Measurements from ENCODE around the gene CDC42SE2. TPM values are rescaled to one million over a fixed set of nuclear protein-coding genes. Genes with fewer than 3 reads are reported as not detected.
"Not testable (repeated sequence)": the region's sequence is repeated elsewhere in the genome, so short reads cannot be mapped to it uniquely, and the experiment has no call there.

The CDC42SE2 gene
- total RNA-seq, 4 donors from 2014 or later: 30.1 to 59.3 (median 35.7) TPM

DNA sequence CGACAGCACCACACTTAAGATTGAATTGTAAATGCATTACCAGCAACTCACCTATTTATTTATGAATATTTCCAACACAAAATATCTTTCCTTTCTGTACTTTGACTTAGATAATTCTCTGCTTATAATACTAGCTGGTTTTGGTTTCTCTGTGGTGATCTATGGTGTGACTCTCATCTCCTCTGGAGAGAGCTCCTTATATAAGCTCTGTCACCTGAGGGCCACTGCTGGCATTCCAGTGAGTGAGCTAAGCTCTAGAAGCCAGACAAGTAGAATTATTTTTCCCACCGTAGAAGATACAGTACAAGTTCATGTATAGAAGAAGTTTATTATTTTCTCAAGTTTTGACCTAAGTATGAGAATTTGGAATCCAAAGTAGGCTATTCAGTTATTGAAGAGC, 111.5 kb downstream of the CDC42SE2 start:
- ATAC-seq (ENCODE audit: low FRiP score): no peak
- DNase-seq (ENCODE audit: low spot score): no peak
- TF ChIP-seq, protein P1, sequence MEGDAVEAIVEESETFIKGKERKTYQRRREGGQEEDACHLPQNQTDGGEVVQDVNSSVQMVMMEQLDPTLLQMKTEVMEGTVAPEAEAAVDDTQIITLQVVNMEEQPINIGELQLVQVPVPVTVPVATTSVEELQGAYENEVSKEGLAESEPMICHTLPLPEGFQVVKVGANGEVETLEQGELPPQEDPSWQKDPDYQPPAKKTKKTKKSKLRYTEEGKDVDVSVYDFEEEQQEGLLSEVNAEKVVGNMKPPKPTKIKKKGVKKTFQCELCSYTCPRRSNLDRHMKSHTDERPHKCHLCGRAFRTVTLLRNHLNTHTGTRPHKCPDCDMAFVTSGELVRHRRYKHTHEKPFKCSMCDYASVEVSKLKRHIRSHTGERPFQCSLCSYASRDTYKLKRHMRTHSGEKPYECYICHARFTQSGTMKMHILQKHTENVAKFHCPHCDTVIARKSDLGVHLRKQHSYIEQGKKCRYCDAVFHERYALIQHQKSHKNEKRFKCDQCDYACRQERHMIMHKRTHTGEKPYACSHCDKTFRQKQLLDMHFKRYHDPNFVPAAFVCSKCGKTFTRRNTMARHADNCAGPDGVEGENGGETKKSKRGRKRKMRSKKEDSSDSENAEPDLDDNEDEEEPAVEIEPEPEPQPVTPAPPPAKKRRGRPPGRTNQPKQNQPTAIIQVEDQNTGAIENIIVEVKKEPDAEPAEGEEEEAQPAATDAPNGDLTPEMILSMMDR (IDR thresholded peaks at IDR 0.05): no peak

DNA sequence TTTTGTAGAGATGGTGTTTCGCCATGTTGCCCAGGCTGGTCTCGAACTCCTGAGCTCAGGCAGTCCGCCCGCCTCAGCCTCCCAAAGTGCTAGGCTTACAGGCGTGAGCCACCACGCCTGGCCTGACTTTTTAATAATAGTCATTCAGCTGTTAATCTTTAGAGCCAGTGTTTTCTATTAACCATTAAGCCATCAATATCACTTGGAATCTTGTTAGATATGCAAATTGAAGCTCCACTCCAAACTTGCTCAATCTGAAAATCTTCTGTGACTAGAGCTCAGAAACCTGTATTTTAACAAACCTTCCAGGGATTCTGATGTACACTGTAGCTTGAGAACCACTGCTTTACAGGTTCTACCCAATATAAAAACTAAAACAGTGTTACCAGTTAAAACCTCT, 113.5 kb downstream of the CDC42SE2 start:
- ATAC-seq (ENCODE audit: low FRiP score) (no peak), DNase-seq (ENCODE audit: low spot score) (no peak)
- TF ChIP-seq, protein P1 (IDR thresholded peaks at IDR 0.05): no peak

DNA sequence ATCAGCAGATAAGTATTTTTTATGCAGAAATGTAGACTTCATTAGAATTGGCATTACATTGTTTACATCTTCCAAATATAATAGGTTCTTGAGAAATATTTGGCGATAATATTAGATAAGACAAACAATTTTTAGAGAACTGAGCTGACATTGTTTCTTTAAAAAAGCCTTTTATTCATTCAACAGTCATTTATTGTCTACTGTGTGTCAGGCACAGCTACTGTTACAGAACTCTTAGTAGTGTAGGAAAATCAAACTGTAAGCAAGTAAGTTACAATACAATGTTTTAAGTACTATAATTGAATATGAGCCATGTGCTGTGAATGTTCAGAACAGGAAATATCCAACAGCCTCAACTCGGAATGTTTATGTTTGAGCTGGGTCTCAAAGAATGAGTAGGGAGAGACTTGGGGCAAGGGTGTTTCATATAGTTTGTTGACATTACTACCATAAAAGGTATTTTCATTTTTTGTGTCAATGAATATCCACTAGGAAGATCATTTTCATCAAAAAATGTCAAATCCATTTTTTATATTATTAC, 114.0 kb downstream of the CDC42SE2 start:
- TF ChIP-seq, protein P1 (IDR thresholded peaks at IDR 0.05): no peak
- DNase-seq (ENCODE audit: low spot score) (no peak), ATAC-seq (ENCODE audit: low FRiP score) (no peak)

DNA sequence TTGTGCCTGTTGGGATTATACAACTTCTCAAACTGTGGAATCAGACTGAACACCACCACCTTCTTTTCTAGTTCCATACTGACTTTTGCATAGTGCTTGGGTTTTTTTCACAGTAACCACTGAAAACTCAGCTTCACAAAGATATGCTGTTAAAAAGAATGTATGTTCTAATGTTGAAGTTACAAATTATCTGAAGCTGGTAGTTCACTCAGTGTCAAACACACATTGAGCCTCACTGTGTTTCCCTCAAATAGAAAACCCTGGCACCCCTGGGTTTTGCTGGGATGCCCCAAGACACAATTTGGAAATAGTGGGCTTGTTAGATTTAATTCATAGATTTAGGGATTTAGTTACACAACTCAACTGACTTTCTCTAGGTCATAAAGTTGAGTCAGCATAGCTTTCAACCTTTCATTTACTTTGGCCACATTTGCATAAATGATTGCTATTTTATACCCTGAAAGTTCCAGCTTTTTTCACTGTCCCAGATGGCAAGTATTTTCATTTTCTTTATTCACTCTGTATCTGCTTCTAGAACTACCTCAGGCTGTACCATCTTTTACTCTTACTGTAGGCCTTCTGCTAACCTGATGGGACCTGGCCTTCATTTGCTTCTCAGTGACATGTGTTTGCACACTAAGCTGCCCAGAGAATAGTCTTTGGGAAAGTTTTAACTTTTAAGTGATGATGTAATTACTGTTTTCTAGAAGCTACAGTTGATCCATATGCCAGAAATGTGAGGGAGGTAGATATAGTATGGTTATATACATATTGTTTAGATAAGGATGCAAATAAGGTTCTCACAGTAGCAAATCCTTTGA, 115.1 kb downstream of the CDC42SE2 start:
- no peak for DNase-seq (ENCODE audit: low spot score)
- no peak for ATAC-seq (ENCODE audit: low FRiP score)
- TF ChIP-seq, protein P1 (IDR thresholded peaks at IDR 0.05): no peak

DNA sequence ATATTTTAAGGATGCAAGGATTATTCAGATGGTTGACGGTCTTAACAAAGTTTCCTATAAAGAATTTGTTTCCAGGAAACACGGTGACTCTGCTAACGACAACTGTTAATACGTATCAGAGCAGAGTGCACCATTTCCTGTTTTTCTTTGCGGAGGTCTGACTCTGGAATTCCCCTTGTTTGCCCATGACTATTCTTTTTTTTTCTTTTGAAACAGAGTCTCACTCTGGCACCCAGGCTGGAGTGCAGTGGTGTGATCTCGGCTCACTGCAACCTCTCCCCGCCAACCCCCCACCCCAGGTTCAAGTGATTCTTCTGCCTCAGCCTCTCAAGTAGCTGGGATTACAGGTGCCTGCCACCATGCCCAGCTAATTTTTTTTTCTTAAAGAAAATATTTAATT, 115.9 kb downstream of the CDC42SE2 start:
- DNase-seq (ENCODE audit: low spot score): no peak
- peak; percentile 33 for ATAC-seq (ENCODE audit: low FRiP score)
- TF ChIP-seq, protein P1 (IDR thresholded peaks at IDR 0.05): no peak

DNA sequence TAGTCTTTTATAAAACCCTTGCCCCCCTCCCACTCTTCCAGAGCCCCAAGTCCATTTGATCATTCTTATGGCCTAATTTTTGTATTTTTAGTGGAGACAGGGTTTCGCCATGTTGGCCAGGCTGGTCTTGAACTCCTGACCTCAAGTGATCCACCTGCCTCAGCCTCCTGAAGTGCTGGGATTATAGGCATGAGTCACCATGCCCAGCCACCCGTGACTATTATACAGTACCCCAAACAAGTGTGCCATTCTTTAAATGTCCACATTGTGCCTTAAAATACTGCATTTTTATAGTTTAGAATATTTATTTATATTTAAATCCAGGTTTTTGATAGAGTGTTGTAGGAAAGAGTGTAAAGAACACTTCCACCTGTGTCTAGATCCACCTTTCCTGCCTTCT, 116.4 kb downstream of the CDC42SE2 start:
- not testable (repeated sequence) for DNase-seq (ENCODE audit: low spot score)

DNA sequence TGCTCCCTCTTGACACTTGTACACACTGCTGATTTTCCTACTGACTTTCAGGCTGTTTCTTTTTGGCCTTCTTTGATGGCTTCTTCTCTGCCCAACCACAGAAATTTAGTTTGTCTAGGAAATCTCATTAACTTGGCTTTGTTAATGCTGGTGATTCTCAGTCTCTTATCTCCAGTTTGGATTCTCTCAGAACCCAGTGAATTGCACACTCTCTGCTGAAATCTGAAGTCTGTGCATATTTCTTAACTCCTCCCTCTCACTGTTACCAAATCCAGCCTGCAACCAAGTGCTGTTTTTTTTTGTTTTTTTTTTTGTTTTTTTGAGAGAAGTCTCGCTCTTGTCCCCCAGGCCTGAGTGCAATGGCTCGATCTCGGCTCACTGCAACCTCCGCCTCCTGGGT, 117.2 kb downstream of the CDC42SE2 start:
- ATAC-seq (ENCODE audit: low FRiP score) (no peak), DNase-seq (ENCODE audit: low spot score) (no peak)
- TF ChIP-seq, protein P1 (IDR thresholded peaks at IDR 0.05): no peak

More for the DNA sequence above, 116.4 kb downstream of the CDC42SE2 start:
- ATAC-seq (ENCODE audit: low FRiP score): not testable (repeated sequence)

Data from omental fat pad (tissue), 4 donors.